ENCODE measurements around the gene EDIL3.

Gene EDIL3

DNA sequence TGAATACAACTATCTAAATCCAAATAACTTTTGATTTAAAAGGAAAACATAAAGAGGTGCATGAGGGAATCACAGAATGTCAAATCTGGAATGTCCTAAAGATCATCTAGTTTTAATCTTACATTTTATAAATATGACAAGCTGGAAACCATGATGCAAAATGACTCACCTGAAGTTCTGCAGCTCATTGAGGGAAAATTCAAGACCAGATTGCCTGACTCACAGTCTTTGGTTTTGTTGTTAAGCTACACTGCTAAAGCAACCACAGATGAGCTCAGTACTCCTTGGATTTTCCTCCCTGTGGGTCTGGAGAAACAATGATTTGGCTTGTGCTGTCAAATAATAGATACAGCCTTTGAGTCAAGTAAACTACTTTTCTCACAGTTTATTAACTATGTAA is 19.1 kb upstream of the EDIL3 start:
- DNase-seq (ENCODE audit: insufficient read length, low spot score) (no peak), FAIRE-seq (no peak)
- TF ChIP-seq PAX5 (IDR thresholded peaks at IDR 0.05; ENCODE audit: insufficient read depth, low read length, severe bottlenecking) (no peak), POU2F2 (IDR thresholded peaks at IDR 0.05; ENCODE audit: low read depth, low read length) (no peak), TAF1 (IDR thresholded peaks at IDR 0.05; ENCODE audit: low read depth, low read length) (no peak), POLR2AphosphoS5 (IDR thresholded peaks at IDR 0.05; ENCODE audit: low read depth, low read length) (no peak), SPI1 (IDR thresholded peaks at IDR 0.05; ENCODE audit: low read depth, low read length) (no peak), POLR2A (IDR thresholded peaks at IDR 0.05; ENCODE audit: low read depth, low read length) (no peak)

DNA sequence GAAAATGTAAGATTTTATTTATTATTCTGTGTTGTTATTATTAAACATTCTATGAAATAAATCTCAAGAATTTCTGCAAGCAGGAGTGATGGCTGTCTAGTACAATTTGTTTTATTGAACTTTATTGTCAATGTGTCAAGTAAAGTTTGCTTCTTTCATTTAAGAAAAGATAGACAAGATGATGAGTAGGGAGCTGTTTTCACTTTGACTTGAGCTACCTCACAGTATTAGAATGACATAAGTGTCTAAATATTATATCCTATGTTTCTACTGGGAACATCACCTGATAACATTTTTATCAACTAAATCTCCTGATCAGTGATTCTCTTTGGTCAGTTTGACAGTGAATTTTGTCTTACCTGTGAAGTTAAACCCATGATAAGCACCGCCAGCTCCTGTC is 12.7 kb upstream of the EDIL3 start:
- DNase-seq (ENCODE audit: insufficient read length, low spot score) (no peak), FAIRE-seq (no peak)
- no peak for TF ChIP-seq POU2F2 (IDR thresholded peaks at IDR 0.05; ENCODE audit: low read depth, low read length)
- no peak for TF ChIP-seq POLR2A (IDR thresholded peaks at IDR 0.05; ENCODE audit: low read depth, low read length)
- TF ChIP-seq POLR2AphosphoS5 (IDR thresholded peaks at IDR 0.05; ENCODE audit: low read depth, low read length): no peak
- TF ChIP-seq TAF1 (IDR thresholded peaks at IDR 0.05; ENCODE audit: low read depth, low read length): no peak
- TF ChIP-seq PAX5 (IDR thresholded peaks at IDR 0.05; ENCODE audit: insufficient read depth, low read length, severe bottlenecking): no peak
- no peak for TF ChIP-seq SPI1 (IDR thresholded peaks at IDR 0.05; ENCODE audit: low read depth, low read length)

DNA sequence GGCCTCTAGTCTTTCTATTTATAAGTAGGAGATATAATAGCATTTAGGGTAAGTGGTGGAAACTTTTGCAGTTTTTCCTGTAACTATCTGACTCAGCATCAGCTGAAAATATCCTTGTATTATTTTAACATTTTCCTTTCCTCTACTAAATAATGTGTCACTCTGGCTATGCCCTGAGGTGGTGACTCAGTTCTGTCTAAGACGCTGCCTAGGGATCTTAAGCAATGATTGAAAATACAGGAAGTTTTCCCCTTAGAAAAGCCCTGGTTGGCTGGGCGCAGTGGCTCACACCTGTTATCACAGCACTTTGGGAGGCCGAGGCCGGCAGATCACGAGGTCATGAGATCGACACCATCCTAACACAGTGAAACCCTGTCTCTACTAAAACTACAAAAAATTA is 9.3 kb upstream of the EDIL3 start:
- no peak for TF ChIP-seq SPI1 (IDR thresholded peaks at IDR 0.05; ENCODE audit: low read depth, low read length)
- TF ChIP-seq POU2F2 (IDR thresholded peaks at IDR 0.05; ENCODE audit: low read depth, low read length): no peak
- TF ChIP-seq POLR2AphosphoS5 (IDR thresholded peaks at IDR 0.05; ENCODE audit: low read depth, low read length): no peak
- TF ChIP-seq PAX5 (IDR thresholded peaks at IDR 0.05; ENCODE audit: insufficient read depth, low read length, severe bottlenecking): no peak
- TF ChIP-seq POLR2A (IDR thresholded peaks at IDR 0.05; ENCODE audit: low read depth, low read length): no peak
- TF ChIP-seq TAF1 (IDR thresholded peaks at IDR 0.05; ENCODE audit: low read depth, low read length): no peak
- DNase-seq (ENCODE audit: insufficient read length, low spot score) (no peak), FAIRE-seq (no peak)

DNA sequence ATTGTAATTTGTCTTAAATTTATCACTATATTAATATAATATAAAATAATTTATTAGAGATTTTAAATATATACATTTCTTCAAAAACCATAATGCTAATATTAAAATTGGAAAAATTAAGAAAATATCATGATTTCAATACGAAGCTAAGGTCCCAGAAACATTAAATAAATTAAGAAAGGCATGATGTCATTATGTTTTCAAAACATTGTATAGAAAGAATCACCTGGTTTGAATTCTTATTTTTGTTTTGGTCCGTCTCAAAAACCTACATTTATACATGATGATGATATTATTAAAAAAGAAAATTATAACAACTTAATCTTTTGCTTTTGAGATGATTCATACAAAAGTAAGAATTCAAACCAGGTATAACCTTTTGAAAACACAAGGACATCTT is 8.2 kb upstream of the EDIL3 start:
- no peak for DNase-seq (ENCODE audit: insufficient read length, low spot score)
- FAIRE-seq: no peak
- TF ChIP-seq POLR2AphosphoS5 (IDR thresholded peaks at IDR 0.05; ENCODE audit: low read depth, low read length) (no peak), SPI1 (IDR thresholded peaks at IDR 0.05; ENCODE audit: low read depth, low read length) (no peak), POLR2A (IDR thresholded peaks at IDR 0.05; ENCODE audit: low read depth, low read length) (no peak), TAF1 (IDR thresholded peaks at IDR 0.05; ENCODE audit: low read depth, low read length) (no peak), POU2F2 (IDR thresholded peaks at IDR 0.05; ENCODE audit: low read depth, low read length) (no peak), PAX5 (IDR thresholded peaks at IDR 0.05; ENCODE audit: insufficient read depth, low read length, severe bottlenecking) (no peak)

DNA sequence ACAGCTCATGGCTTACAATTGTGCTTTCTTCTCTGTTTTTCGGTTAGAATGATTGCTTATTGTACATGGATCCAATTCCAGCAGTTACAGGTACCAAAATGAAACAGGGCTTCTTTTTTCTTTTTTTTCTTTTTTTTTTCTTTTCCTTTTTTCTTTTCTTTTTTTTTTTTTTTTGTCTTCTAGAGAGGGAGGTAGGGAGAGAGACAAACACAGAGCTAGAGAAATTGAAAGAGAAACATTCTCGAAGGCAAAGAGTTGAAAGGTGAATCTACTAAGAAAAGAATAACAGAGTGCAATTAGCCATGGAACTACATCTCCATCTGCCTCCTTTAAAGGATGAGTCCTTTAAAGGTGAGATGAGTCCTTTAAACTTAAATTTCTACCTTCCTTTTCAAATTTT is 1.0 kb upstream of the EDIL3 start:
- no peak for TF ChIP-seq PAX5 (IDR thresholded peaks at IDR 0.05; ENCODE audit: insufficient read depth, low read length, severe bottlenecking)
- no peak for TF ChIP-seq SPI1 (IDR thresholded peaks at IDR 0.05; ENCODE audit: low read depth, low read length)
- TF ChIP-seq TAF1 (IDR thresholded peaks at IDR 0.05; ENCODE audit: low read depth, low read length): no peak
- no peak for TF ChIP-seq POLR2AphosphoS5 (IDR thresholded peaks at IDR 0.05; ENCODE audit: low read depth, low read length)
- no peak for TF ChIP-seq POU2F2 (IDR thresholded peaks at IDR 0.05; ENCODE audit: low read depth, low read length)
- no peak for TF ChIP-seq POLR2A (IDR thresholded peaks at IDR 0.05; ENCODE audit: low read depth, low read length)
- no peak for FAIRE-seq
- DNase-seq (ENCODE audit: insufficient read length, low spot score): no peak

DNA sequence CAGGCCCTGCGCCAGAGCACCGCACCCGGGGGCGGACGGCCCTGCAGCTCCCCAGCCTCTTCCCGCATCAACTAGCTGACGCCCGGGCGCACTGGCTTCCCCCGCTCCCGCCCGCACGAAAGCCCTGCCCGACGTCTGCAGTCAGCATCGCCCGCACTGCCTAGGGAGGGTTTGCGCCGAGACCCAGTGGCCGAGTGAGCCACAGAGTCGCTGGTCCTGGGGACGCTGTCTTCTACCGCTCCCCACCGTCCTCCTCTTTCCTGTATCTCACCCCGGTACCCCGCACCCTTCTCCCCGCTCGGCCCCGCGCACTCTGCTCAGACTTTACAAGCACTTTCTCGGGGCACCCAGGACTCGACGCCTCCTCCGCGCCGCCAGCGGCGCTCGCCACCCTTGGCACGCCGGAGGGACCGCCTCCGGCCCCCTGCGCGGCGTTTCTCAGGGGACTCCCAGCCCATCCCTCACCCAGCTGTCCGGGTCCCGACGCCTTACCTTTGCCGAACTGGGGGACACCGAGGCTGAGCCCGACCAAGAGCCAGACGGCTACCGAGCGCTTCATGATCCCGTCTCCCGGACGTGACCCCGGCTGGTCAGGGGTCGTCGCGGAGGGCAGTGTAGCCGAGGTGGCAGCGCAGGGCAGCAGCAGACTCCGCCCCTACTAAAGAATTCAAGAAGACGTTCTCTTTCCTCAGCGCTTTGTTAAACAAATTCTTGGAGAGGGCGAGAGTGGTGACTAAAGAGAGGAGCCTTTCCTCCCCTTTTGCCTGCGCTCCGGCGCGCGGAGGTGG is 670 bp downstream of the EDIL3 start:
- DNase-seq (ENCODE audit: insufficient read length, low spot score) (no peak), FAIRE-seq (no peak)
- TF ChIP-seq POLR2A (IDR thresholded peaks at IDR 0.05; ENCODE audit: low read depth, low read length): no peak
- no peak for TF ChIP-seq TAF1 (IDR thresholded peaks at IDR 0.05; ENCODE audit: low read depth, low read length)
- no peak for TF ChIP-seq POU2F2 (IDR thresholded peaks at IDR 0.05; ENCODE audit: low read depth, low read length)
- TF ChIP-seq POLR2AphosphoS5 (IDR thresholded peaks at IDR 0.05; ENCODE audit: low read depth, low read length): no peak
- no peak for TF ChIP-seq SPI1 (IDR thresholded peaks at IDR 0.05; ENCODE audit: low read depth, low read length)
- no peak for TF ChIP-seq PAX5 (IDR thresholded peaks at IDR 0.05; ENCODE audit: insufficient read depth, low read length, severe bottlenecking)

DNA sequence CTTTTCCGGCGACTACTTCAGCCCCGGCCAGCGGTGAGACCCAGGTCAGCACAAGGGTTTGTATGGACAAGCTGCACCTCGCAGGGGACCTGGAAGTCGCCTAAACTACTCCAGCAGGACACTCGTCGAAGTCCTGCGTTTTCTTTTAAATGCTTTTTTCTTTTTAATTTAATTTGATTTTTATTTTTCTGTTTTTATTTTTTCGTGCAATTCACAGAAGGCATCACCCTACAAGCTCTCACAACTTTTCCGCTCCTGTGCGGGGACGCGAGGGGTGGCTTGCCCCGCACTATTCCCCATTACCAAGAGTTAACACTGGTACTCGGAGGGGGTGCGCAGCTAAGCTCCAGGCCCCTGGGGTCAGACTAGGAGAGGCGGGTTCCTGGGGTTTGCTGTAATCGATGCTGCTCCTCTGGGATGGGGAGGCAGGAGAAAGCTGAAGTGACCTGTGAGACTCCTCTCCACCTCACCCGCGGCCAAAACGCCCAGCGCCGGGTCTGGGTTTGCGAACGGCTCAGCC is 1.3 kb downstream of the EDIL3 start:
- FAIRE-seq: no peak
- no peak for DNase-seq (ENCODE audit: insufficient read length, low spot score)
- TF ChIP-seq SPI1 (IDR thresholded peaks at IDR 0.05; ENCODE audit: low read depth, low read length): no peak
- TF ChIP-seq POLR2AphosphoS5 (IDR thresholded peaks at IDR 0.05; ENCODE audit: low read depth, low read length): no peak
- TF ChIP-seq PAX5 (IDR thresholded peaks at IDR 0.05; ENCODE audit: insufficient read depth, low read length, severe bottlenecking): no peak
- TF ChIP-seq POLR2A (IDR thresholded peaks at IDR 0.05; ENCODE audit: low read depth, low read length): no peak
- no peak for TF ChIP-seq TAF1 (IDR thresholded peaks at IDR 0.05; ENCODE audit: low read depth, low read length)
- TF ChIP-seq POU2F2 (IDR thresholded peaks at IDR 0.05; ENCODE audit: low read depth, low read length): no peak

DNA sequence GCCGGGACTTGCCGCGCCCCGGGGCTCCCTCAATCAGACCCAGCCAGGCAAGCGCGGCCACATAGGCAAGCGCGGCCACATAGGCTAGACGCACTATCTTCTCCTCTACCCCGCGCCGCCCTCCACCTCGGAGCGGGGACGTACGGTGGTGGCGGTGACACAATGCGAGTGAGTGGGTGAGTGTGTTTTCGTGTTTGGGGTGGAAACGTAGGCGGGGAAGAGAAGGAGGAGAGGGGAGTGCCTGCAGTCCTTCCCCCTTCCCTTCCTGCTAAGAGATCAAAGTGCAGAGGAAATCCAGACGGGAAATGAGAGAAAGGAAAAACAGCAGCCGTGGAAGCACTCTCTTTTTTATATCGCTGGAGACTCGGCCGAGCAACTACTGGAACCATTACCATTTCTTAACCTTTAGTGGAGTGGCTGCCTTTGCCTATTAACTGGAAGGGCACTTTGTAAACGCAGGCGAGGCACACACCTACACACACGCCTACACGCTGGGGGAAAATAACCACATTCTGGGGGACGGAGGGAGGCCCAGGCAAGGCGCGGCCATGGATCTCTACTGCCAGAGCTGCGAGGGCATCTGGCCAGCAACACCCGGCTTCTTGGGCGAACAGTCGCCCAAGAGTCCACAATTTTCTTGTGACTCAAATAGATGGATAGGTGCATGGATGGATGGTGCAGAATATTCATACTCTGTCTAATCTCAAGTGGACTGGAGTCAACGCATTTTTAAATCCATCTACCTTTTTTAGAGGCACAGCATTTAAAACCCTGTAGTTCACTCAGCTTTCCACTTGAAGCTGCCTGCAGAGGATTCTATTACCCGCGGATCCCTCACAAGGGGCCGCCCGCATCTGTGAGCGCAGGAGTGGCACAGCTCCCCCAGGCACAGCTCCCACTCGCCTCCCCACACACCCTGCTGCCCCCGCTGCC is 2.1 kb downstream of the EDIL3 start:
- DNase-seq (ENCODE audit: insufficient read length, low spot score): no peak
- TF ChIP-seq PAX5 (IDR thresholded peaks at IDR 0.05; ENCODE audit: insufficient read depth, low read length, severe bottlenecking): no peak
- TF ChIP-seq SPI1 (IDR thresholded peaks at IDR 0.05; ENCODE audit: low read depth, low read length): no peak
- TF ChIP-seq POU2F2 (IDR thresholded peaks at IDR 0.05; ENCODE audit: low read depth, low read length): no peak
- FAIRE-seq: no peak

Data from GM12891 (cell line).